D721Med (cell line): Measurements from ENCODE around the gene BTF3.
"Not testable (repeated sequence)": the region's sequence is repeated elsewhere in the genome, so short reads cannot be mapped to it uniquely, and the experiment has no call there.

Experiments
- DNase-seq: peaks from one replicate; pipeline ENCODE4 v3.0.0; 2011; ENCODE audit warnings: low spot score; ENCODE audit not compliant: insufficient read length
- FAIRE-seq: peaks from 2 replicates; lab custom pipeline; 2011; peaks lifted over from hg19 to GRCh38; lab: Jason Lieb, UNC
- CTCF ChIP-seq: IDR thresholded peaks from 2 replicates; pipeline ENCODE4 v1.5.1; 2012; ENCODE audit warnings: mild to moderate bottlenecking, control low read depth; ENCODE audit not compliant: insufficient read depth; ENCODE audit errors: missing control alignments

Gene BTF3

DNA sequence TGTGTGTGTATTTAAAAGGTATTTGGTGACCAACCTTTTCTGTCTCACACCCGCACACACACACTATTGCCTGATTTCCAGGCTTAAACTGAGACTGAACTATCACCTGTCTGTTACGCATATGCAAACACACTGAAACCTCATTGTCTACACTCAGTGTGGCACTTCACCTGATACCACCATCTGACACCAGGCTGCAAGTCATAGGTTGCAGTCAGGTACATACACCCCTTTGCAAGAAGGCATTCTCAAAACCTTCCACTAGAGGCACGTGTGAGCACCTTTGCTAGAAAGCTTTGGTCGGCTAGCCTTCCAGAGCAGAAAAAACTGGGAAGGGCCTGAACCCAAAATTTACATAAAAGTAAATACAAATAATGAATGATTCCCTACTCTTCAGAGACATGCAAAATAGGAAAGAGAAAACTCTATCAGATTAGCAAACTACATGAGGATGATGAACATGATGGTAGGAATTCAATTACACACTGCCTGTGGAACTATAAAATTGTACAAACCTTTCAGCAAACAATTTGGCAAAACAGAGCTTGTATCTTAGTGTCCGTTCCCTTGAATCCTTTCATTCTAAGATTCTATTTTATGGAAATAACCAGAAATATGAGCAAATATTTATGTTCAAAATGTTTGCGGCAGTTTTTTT is 43.7 kb upstream of the BTF3 start:
- FAIRE-seq (peak; percentile 87), DNase-seq (no peak)
- peak; percentile 73 for TF ChIP-seq CTCF

DNA sequence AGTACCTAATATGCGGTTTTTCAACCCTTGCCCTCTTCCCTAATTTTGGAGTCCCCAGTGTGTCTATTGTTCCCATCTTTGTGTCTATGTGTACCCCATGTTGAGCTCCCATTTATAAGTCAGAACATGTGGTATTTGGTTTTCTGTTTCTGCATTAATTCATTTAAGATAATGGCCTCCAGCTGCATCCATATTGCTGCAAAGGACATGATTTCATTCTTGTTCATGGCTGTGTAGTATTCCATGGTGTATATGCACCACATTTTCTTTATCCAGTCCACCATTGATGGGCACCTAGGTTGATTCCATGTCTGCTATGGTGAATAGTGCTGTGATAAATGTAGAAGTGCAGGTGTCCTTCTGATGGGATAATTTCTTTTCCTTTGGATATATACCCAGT is 41.8 kb upstream of the BTF3 start:
- FAIRE-seq, DNase-seq: not testable (repeated sequence)

DNA sequence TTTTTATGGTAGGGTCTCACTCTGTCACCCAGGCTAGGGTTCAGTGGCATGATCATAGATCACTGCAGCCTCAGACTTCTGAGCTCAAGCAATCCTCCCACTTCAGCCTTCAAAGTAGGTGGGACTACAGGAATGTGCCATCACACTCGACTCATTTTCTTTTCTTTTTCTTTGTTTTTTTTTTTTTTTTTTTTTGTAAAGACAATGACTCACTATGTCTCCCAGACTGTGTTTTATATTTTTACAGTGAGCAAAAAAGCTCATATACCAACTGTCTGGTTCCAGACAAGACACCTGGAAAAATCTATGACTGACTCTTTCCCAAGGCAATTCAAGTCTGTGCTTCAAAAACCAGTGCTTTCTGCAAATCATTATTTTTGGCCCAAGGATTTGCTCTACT is 38.9 kb upstream of the BTF3 start:
- FAIRE-seq, result no peak
- no peak for DNase-seq
- TF ChIP-seq CTCF, result no peak

- FAIRE-seq (no peak), DNase-seq (no peak)
- no peak for TF ChIP-seq CTCF
These were observed 38.1 kb upstream of the BTF3 start for GRCh38 chr5:73460133-73460532.

DNA sequence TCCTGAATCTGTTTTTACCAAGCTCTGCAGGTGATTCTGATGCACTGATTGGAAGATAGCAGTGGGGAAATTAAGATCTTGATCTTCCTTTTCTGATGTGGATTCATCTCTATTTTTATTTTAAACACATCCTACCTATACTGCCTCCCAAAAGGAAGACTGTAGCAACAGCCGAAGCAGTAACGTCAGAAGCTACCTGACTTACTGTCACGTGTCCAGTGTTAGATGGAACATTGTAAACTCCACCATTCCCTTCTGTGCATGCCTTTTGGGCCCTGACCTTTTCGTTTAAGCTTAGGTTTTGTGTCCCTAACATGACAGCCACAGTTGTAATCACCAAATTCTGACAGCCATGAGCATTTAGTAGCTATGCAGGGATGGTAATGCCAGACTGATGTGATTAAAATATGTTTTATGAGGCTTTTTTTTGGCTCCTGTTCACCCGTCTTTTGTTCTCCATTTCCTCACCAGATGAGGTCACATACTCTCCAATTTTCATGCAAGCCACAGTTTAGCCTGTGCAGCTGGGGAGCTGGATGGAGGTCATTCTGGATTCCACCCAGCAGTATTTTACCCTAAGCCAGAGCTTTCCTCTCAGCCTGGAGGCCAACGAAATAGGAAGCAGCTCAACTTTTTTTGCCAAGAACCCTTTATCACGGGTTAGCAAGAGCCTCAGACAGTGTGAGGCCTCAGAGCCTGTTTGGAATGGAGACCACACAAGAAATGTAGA is 34.1 kb upstream of the BTF3 start:
- no peak for DNase-seq
- no peak for TF ChIP-seq CTCF
- no peak for FAIRE-seq

GRCh38 chr5:73468638-73469037 is 29.6 kb upstream of the BTF3 start:
- not testable (repeated sequence) for FAIRE-seq, DNase-seq

DNA sequence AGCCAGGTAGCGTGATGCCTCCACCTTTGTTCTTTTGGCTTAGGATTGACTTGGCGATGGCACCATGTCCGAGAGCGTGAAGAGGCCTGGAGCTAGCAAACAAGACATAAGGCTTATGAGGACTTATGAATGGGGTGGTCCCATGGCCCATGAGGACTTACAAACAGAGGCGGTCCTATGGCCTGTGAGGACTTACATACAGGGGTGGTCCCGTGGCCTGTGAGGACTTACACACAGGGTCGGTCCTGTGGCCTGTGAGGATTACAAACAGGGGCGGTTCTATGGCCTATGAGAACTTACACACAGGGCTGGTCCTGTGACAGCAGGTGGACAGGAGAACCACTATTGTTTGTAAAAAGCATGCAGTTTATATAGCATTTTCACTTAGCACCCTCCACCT is 28.4 kb upstream of the BTF3 start:
- DNase-seq (no peak), FAIRE-seq (no peak)
- no peak for TF ChIP-seq CTCF

GRCh38 chr5:73471654-73472053 is 26.6 kb upstream of the BTF3 start:
- no peak for DNase-seq
- no peak for FAIRE-seq
- TF ChIP-seq CTCF, result no peak
